Prostate gland (tissue), 2 donors: Measurements from ENCODE around the gene MAN2B1.
A peak's percentile ranks its signal among the peaks of the same experiment; 100 is the strongest.

ENCODE experiments used
- POLR2A ChIP-seq: fragments of 450-650 bp; IDR thresholded peaks from one replicate; pipeline ENCODE4 v1.6.1; 2016; ENCODE audit warnings: antibody characterized with exemption, mild to moderate bottlenecking
- POLR2AphosphoS5 ChIP-seq: sonication (generic); formaldehyde crosslinking; IDR thresholded peaks from one replicate; pipeline ENCODE4 v1.6.1; 2017; ENCODE audit warnings: antibody characterized with exemption
- TF ChIP-seq, protein P1 (sequence below), 4 experiments: fragments of 200-600 bp in 2 of 4; fragments of 450-650 bp in 2 of 4; sonication (generic) in 2 of 4; IDR thresholded peaks; 1 replicate in 3 of 4; 2 replicates in 1 of 4; pipeline ENCODE4 v1.5.1; 2016 to 2019; ENCODE audit warnings: antibody characterized with exemption in 4 of 4, mild to moderate bottlenecking in 2 of 4, moderate library complexity in 2 of 4

DNA sequence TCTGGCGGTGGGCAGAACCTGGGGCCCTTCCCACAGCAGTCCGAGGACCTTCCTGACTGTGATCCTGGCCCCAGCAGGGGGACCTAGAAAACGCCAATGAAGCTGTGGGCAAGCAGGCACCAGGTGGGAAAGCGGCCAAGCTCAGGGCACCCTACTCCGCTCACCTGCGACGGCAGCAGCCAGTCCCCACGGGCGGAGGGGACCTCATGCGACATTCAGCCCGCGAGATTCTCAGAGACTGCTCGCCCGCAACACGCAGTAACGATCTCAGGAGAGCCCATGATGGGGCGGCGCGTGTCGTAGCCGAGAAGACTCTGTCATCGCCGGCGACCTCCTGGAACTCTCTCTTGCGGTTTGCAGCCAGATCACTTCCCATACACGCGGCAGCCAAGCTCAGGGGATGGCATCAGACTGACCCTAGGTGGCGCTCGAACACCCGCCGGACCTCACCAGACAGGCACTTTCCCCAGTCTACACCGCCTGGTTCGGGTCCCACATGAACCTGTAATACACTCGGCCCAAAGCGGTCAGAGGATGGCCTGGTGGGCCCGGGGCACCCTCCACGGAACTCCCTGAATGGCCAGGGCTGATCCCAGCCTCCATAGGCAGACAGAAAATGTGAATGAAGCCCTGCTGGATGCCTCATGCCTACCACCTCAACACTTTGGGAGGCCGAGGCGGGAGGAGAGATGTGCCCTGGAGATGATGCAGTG is 26.5 kb downstream of the MAN2B1 start:
- TF ChIP-seq, protein P1, sequence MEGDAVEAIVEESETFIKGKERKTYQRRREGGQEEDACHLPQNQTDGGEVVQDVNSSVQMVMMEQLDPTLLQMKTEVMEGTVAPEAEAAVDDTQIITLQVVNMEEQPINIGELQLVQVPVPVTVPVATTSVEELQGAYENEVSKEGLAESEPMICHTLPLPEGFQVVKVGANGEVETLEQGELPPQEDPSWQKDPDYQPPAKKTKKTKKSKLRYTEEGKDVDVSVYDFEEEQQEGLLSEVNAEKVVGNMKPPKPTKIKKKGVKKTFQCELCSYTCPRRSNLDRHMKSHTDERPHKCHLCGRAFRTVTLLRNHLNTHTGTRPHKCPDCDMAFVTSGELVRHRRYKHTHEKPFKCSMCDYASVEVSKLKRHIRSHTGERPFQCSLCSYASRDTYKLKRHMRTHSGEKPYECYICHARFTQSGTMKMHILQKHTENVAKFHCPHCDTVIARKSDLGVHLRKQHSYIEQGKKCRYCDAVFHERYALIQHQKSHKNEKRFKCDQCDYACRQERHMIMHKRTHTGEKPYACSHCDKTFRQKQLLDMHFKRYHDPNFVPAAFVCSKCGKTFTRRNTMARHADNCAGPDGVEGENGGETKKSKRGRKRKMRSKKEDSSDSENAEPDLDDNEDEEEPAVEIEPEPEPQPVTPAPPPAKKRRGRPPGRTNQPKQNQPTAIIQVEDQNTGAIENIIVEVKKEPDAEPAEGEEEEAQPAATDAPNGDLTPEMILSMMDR (IDR thresholded peaks at IDR 0.05): peak; percentile 20 to 74 (median 42)
- no peak for TF ChIP-seq POLR2A
- TF ChIP-seq POLR2AphosphoS5: peak; percentile 22
